T-cell (primary cell): Measurements from ENCODE around the gene KBTBD7. TPM values are rescaled to one million over a fixed set of nuclear protein-coding genes. Genes with fewer than 3 reads are reported as not detected.

ENCODE experiments used
- ATAC-seq, 4 experiments: fragments of 200-7000 bp in 3 of 4; fragments of 150-1000 bp in 1 of 4; cut with Tn5 transposase; replicated peaks in 1 of 4; 1 replicate in 3 of 4; 2 replicates in 1 of 4; pipeline ENCODE4 v1.10.0; 2021; ENCODE audit warnings: moderate library complexity in 3 of 4, mild to moderate bottlenecking in 2 of 4, moderate number of reproducible peaks in 1 of 4
- CTCF ChIA-PET, 2 donors: fragments of 300-600 bp; sonication (Branson Sonifier 250); formaldehyde crosslinking; loops; one replicate each; lab custom pipeline; 2022; ENCODE audit warnings: antibody characterized with exemption in 2 of 2; lab: Charles Lee
- POLR2A ChIA-PET, 2 donors: fragments of 300-600 bp; sonication (Branson Sonifier 250); formaldehyde crosslinking; loops; one replicate each; lab custom pipeline; 2022; ENCODE audit warnings: antibody characterized with exemption in 2 of 2; lab: Charles Lee
- DNase-seq, 35 experiments: peaks; one replicate each; pipeline versions ENCODE4 v3.0.0 to v3.0.0-alpha.2; 2013 to 2023
- H3K27ac ChIP-seq: one replicate; pipeline ENCODE4 v1.5.1; 2013; ENCODE audit warnings: low read length
- H3K27me3 ChIP-seq, 2 experiments: replicated peaks in 1 of 2; 1 replicate in 1 of 2; 2 replicates in 1 of 2; pipeline versions ENCODE4 v1.6.1 to v1.7.0; 2013; ENCODE audit warnings: low read length in 1 of 2, mixed read lengths in 1 of 2; ENCODE audit not compliant: control insufficient read depth in 2 of 2, insufficient read depth in 2 of 2; ENCODE audit errors: extremely low read depth in 1 of 2
- H3K36me3 ChIP-seq, 2 donors: 1 replicate in 1 of 2; 2 replicates in 1 of 2; pipeline versions ENCODE4 v1.6.1 to v1.7.0; 2013; ENCODE audit warnings: low read length in 1 of 2; ENCODE audit not compliant: control insufficient read depth in 2 of 2, insufficient read depth in 1 of 2; ENCODE audit errors: extremely low read depth in 1 of 2
- H3K4me1 ChIP-seq, 2 experiments: 1 replicate in 1 of 2; 2 replicates in 1 of 2; pipeline versions ENCODE4 v1.6.1 to v1.7.0; 2013; ENCODE audit warnings: low read length in 2 of 2, mixed read lengths in 1 of 2; ENCODE audit not compliant: insufficient read depth in 2 of 2, control insufficient read depth in 1 of 2; ENCODE audit errors: extremely low read depth in 1 of 2
- H3K4me3 ChIP-seq, 2 donors: 1 replicate in 1 of 2; 2 replicates in 1 of 2; pipeline versions ENCODE4 v1.5.1 to v1.7.0; 2013; ENCODE audit warnings: mild to moderate bottlenecking in 2 of 2, low read length in 1 of 2, moderate library complexity in 1 of 2; ENCODE audit not compliant: control insufficient read depth in 1 of 2; ENCODE audit errors: extremely low read depth in 1 of 2
- H3K9me3 ChIP-seq: 2 replicates; pipeline ENCODE4 v1.7.0; 2013
- H3K27ac Mint-ChIP-seq, 2 donors: one replicate each; pipeline ENCODE4 v1.8.0; 2020 to 2021; ENCODE audit warnings: mild to moderate bottlenecking in 2 of 2, mixed read lengths in 2 of 2
- H3K27me3 Mint-ChIP-seq, 2 donors: one replicate each; pipeline ENCODE4 v1.8.0; 2021 to 2022; ENCODE audit warnings: mixed read lengths in 2 of 2
- H3K36me3 Mint-ChIP-seq: one replicate; pipeline ENCODE4 v1.8.0; 2021; ENCODE audit warnings: mixed read lengths
- H3K4me1 Mint-ChIP-seq, 3 donors: one replicate each; pipeline ENCODE4 v1.8.0; 2020 to 2022; ENCODE audit warnings: mixed read lengths in 3 of 3, mild to moderate bottlenecking in 1 of 3
- H3K4me3 Mint-ChIP-seq, 3 donors: one replicate each; pipeline ENCODE4 v1.8.0; 2020 to 2022; ENCODE audit warnings: mild to moderate bottlenecking in 3 of 3, mixed read lengths in 3 of 3, moderate library complexity in 3 of 3
- H3K9me3 Mint-ChIP-seq, 3 donors: one replicate each; pipeline ENCODE4 v1.8.0; 2020 to 2022; ENCODE audit warnings: mixed read lengths in 3 of 3
- WGBS: methylation state at CpG from one replicate; pipeline ENCODE4 v1.1.5; 2013; ENCODE audit warnings: missing lambda C conversion rate; ENCODE audit not compliant: insufficient coverage; 5-methylcytosine and 5-hydroxymethylcytosine counted together
- total RNA-seq, 35 experiments: library from RNA in 6 of 35; stranded (reverse) in 6 of 35; fragments of 120-200 nt in 1 of 35; gene quantifications; one replicate each; pipeline versions ENCODE4 v1.2.1 to v1.2.4 and lab custom pipeline; 2013 to 2026

The KBTBD7 gene
- total RNA-seq, 5 donors from 2014 or later (not counting 1 experiment from before 2014, with no cell fraction given), result 2.6 to 10.9 (median 9.3) TPM

- WGBS, result 67% methylated on average over 3 of the region's 3 CpGs
- ChIA-PET CTCF (no interaction called here), POLR2A (no interaction called here)
- no peak overlapping the region for H3K4me3 ChIP-seq
- H3K9me3 Mint-ChIP-seq, result peaks cover 2 to 17% (median 5%) of the 10 kb centered on the region in 3 donors
- H3K27me3 ChIP-seq, result no peaks in the 10 kb centered on the region
- H3K36me3 Mint-ChIP-seq, result peaks cover 25% of the 10 kb centered on the region
- no peak overlapping the region for H3K27ac Mint-ChIP-seq
- H3K27me3 Mint-ChIP-seq, result no peaks in the 10 kb centered on the region
- no peaks in the 10 kb centered on the region for H3K4me1 Mint-ChIP-seq
- H3K4me3 Mint-ChIP-seq, result no peak overlapping the region
- no peak for DNase-seq
- H3K4me1 ChIP-seq, result no peaks in the 10 kb centered on the region
- no peaks in the 10 kb centered on the region for H3K36me3 ChIP-seq
- no peaks in the 10 kb centered on the region for H3K9me3 ChIP-seq
- no peak overlapping the region for H3K27ac ChIP-seq
- ATAC-seq, result no peak
Measured at GRCh38 chr13:41213919-41214318, 19.6 kb upstream of the KBTBD7 start.

GRCh38 chr13:41213316-41213715 is 18.9 kb upstream of the KBTBD7 start:
- Mint-ChIP-seq H3K36me3 (peaks cover 25% of the 10 kb centered on the region), H3K4me1 (no peaks in the 10 kb centered on the region)
- ATAC-seq, result no peak

GRCh38 chr13:41212881-41213280 is 18.5 kb upstream of the KBTBD7 start:
- Mint-ChIP-seq H3K36me3 (peaks cover 25% of the 10 kb centered on the region), H3K4me1 (no peaks in the 10 kb centered on the region), H3K27ac (no peak overlapping the region), H3K9me3 (peaks cover 5 to 23% (median 7%) of the 10 kb centered on the region in 3 donors), H3K27me3 (no peaks in the 10 kb centered on the region), H3K4me3 (no peak overlapping the region)
- ChIA-PET POLR2A (no interaction called here), CTCF (no interaction called here)
- DNase-seq, result no peak
- no peaks in the 10 kb centered on the region for H3K27me3 ChIP-seq
- H3K4me1 ChIP-seq, result no peaks in the 10 kb centered on the region
- H3K4me3 ChIP-seq, result no peak overlapping the region
- H3K9me3 ChIP-seq, result no peaks in the 10 kb centered on the region
- no peaks in the 10 kb centered on the region for H3K36me3 ChIP-seq
- H3K27ac ChIP-seq, result no peak overlapping the region
- ATAC-seq, result no peak

More at GRCh38 chr13:41213316-41213715, 18.9 kb upstream of the KBTBD7 start:
- DNase-seq, result no peak
- no peak overlapping the region for H3K27ac Mint-ChIP-seq
- CTCF ChIA-PET, result no interaction called here
- Histone ChIP-seq H3K27me3 (no peaks in the 10 kb centered on the region), H3K27ac (no peak overlapping the region), H3K36me3 (no peaks in the 10 kb centered on the region), H3K9me3 (no peaks in the 10 kb centered on the region), H3K4me1 (no peaks in the 10 kb centered on the region), H3K4me3 (no peak overlapping the region)
- POLR2A ChIA-PET, result no interaction called here
- 96% methylated on average over 2 of the region's 3 CpGs for WGBS
- no peaks in the 10 kb centered on the region for H3K27me3 Mint-ChIP-seq
- H3K4me3 Mint-ChIP-seq, result no peak overlapping the region
- peaks cover 4 to 20% (median 5%) of the 10 kb centered on the region in 3 donors for H3K9me3 Mint-ChIP-seq

- DNase-seq (no peak), ATAC-seq (no peak)
- Mint-ChIP-seq H3K4me3 (no peak overlapping the region), H3K4me1 (no peaks in the 10 kb centered on the region), H3K9me3 (peaks cover 5 to 27% (median 11%) of the 10 kb centered on the region in 3 donors), H3K36me3 (peaks cover 20% of the 10 kb centered on the region), H3K27me3 (no peaks in the 10 kb centered on the region), H3K27ac (no peak overlapping the region)
- POLR2A ChIA-PET, result no interaction called here
- no CpG with 5 or more reads among the region's 2 CpGs for WGBS
- Histone ChIP-seq H3K36me3 (no peaks in the 10 kb centered on the region), H3K27ac (no peak overlapping the region), H3K27me3 (no peaks in the 10 kb centered on the region), H3K9me3 (no peaks in the 10 kb centered on the region), H3K4me1 (no peaks in the 10 kb centered on the region), H3K4me3 (no peak overlapping the region)
- CTCF ChIA-PET, result no interaction called here
Measured at GRCh38 chr13:41211062-41211461, 16.7 kb upstream of the KBTBD7 start.

- peaks cover 0 to 27% (median 11%) of the 10 kb centered on the region in 3 donors for H3K9me3 Mint-ChIP-seq
- ChIA-PET CTCF (no interaction called here), POLR2A (no interaction called here)
- no peak overlapping the region for H3K4me3 Mint-ChIP-seq
- H3K27ac ChIP-seq, result no peak overlapping the region
- H3K4me1 Mint-ChIP-seq, result no peaks in the 10 kb centered on the region
- no peaks in the 10 kb centered on the region for H3K27me3 Mint-ChIP-seq
- H3K27me3 ChIP-seq, result no peaks in the 10 kb centered on the region
- DNase-seq (no peak), ATAC-seq (no peak)
- no peaks in the 10 kb centered on the region for H3K9me3 ChIP-seq
- H3K27ac Mint-ChIP-seq, result no peak overlapping the region
- H3K36me3 ChIP-seq, result no peaks in the 10 kb centered on the region
- H3K4me1 ChIP-seq, result no peaks in the 10 kb centered on the region
- no peak overlapping the region for H3K4me3 ChIP-seq
- H3K36me3 Mint-ChIP-seq, result peaks cover 7% of the 10 kb centered on the region
Measured at GRCh38 chr13:41206467-41206866, 12.1 kb upstream of the KBTBD7 start.

- CTCF ChIA-PET, result interaction anchor here (0.5 to 0.8 kb wide), 3 partner anchors 17 to 254 kb away, joined by 3 to 5 read pairs (median 4); no protein-coding TSS in a partner anchor
- no peaks in the 10 kb centered on the region for H3K9me3 ChIP-seq
Measured at GRCh38 chr13:41203810-41204209, 9.4 kb upstream of the KBTBD7 start.

GRCh38 chr13:41200126-41200525 is 5.8 kb upstream of the KBTBD7 start:
- Histone ChIP-seq H3K4me1 (no peaks in the 10 kb centered on the region), H3K27ac (no peak overlapping the region), H3K4me3 (no peak overlapping the region), H3K9me3 (no peaks in the 10 kb centered on the region), H3K27me3 (no peaks in the 10 kb centered on the region), H3K36me3 (no peaks in the 10 kb centered on the region)
- Mint-ChIP-seq H3K27ac (no peak overlapping the region), H3K27me3 (no peaks in the 10 kb centered on the region), H3K9me3 (no peaks in the 10 kb centered on the region), H3K36me3 (no peaks in the 10 kb centered on the region), H3K4me3 (no peak overlapping the region), H3K4me1 (peaks cover 0 to 2% (median 0%) of the 10 kb centered on the region in 3 donors)
- POLR2A ChIA-PET, result interaction anchor here in 1 of 2 donors (0.5 kb wide), 1 partner anchor 92 kb away, joined by 3 read pairs; no protein-coding TSS in a partner anchor
- DNase-seq, result no peak
- CTCF ChIA-PET, result no interaction called here
- WGBS, result 100% methylated on average over 2 of the region's 4 CpGs
- ATAC-seq, result no peak

More at GRCh38 chr13:41203810-41204209, 9.4 kb upstream of the KBTBD7 start:
- H3K27ac Mint-ChIP-seq, result no peak overlapping the region
- Histone ChIP-seq H3K27me3 (no peaks in the 10 kb centered on the region), H3K4me1 (no peaks in the 10 kb centered on the region), H3K36me3 (no peaks in the 10 kb centered on the region), H3K4me3 (no peak overlapping the region), H3K27ac (no peak overlapping the region)
- H3K27me3 Mint-ChIP-seq, result no peaks in the 10 kb centered on the region
- peaks cover 0 to under 1% (median 0%) of the 10 kb centered on the region in 3 donors for H3K4me1 Mint-ChIP-seq
- POLR2A ChIA-PET, result interaction anchor here in 1 of 2 donors (0.6 kb wide), 1 partner anchor 1189 kb away, joined by 3 read pairs; no protein-coding TSS in a partner anchor
- no peaks in the 10 kb centered on the region for H3K36me3 Mint-ChIP-seq
- no peak for DNase-seq
- WGBS, result 71% methylated on average over 1 of the region's 6 CpGs
- H3K9me3 Mint-ChIP-seq, result peaks cover 0 to 9% (median 9%) of the 10 kb centered on the region in 3 donors
- no peak for ATAC-seq
- H3K4me3 Mint-ChIP-seq, result no peak overlapping the region
